Natural killer cell (primary cell): ENCODE data around the gene PLK5. TPM values are rescaled to one million over a fixed set of nuclear protein-coding genes. Genes with fewer than 3 reads are reported as not detected.
"Not testable (repeated sequence)": the region's sequence is repeated elsewhere in the genome, so short reads cannot be mapped to it uniquely, and the experiment has no call there.

Source experiments
- ATAC-seq, 3 donors: fragments of 150-1000 bp in 2 of 3; fragments of 200-7000 bp in 1 of 3; cut with Tn5 transposase; 1 replicate in 1 of 3; 2 replicates in 2 of 3; pipeline ENCODE4 v1.10.0; 2021; ENCODE audit warnings: mild to moderate bottlenecking in 2 of 3, moderate library complexity in 2 of 3
- DNase-seq, 2 donors: peaks; one replicate each; pipeline versions ENCODE4 v3.0.0 to v3.0.0-alpha.2; 2013 to 2021; ENCODE audit warnings: mixed read lengths in 1 of 2
- H3K27ac ChIP-seq: one replicate; pipeline ENCODE4 v1.5.1; 2013; ENCODE audit warnings: mild to moderate bottlenecking, low read length
- H3K27me3 ChIP-seq: one replicate; pipeline ENCODE4 v1.6.1; 2013; ENCODE audit warnings: low read length; ENCODE audit not compliant: control insufficient read depth, insufficient read depth
- H3K36me3 ChIP-seq: one replicate; pipeline ENCODE4 v1.6.1; 2013; ENCODE audit warnings: low read length; ENCODE audit not compliant: control insufficient read depth, insufficient read depth
- H3K4me1 ChIP-seq: one replicate; pipeline ENCODE4 v1.6.1; 2013; ENCODE audit warnings: low read length; ENCODE audit not compliant: control insufficient read depth, insufficient read depth
- H3K4me3 ChIP-seq: one replicate; pipeline ENCODE4 v1.5.1; 2013; ENCODE audit warnings: low read length
- H3K9me3 ChIP-seq: one replicate; pipeline ENCODE4 v1.6.1; 2013; ENCODE audit warnings: low read length; ENCODE audit not compliant: control insufficient read depth, insufficient read depth
- H3K27ac Mint-ChIP-seq, 2 donors: one replicate each; pipeline ENCODE4 v1.8.0; 2022; ENCODE audit warnings: mild to moderate bottlenecking in 2 of 2, mixed read lengths in 2 of 2, moderate library complexity in 1 of 2
- H3K27me3 Mint-ChIP-seq, 2 donors: one replicate each; pipeline ENCODE4 v1.8.0; 2022; ENCODE audit warnings: low read depth in 2 of 2, mixed read lengths in 2 of 2
- H3K36me3 Mint-ChIP-seq: one replicate; pipeline ENCODE4 v1.8.0; 2022; ENCODE audit warnings: mixed read lengths
- H3K4me1 Mint-ChIP-seq, 2 donors: one replicate each; pipeline ENCODE4 v1.8.0; 2022; ENCODE audit warnings: mixed read lengths in 2 of 2
- H3K4me3 Mint-ChIP-seq: one replicate; pipeline ENCODE4 v1.8.0; 2022; ENCODE audit warnings: mild to moderate bottlenecking, moderate library complexity, mixed read lengths
- H3K9me3 Mint-ChIP-seq, 2 donors: one replicate each; pipeline ENCODE4 v1.8.0; 2022; ENCODE audit warnings: mixed read lengths in 2 of 2
- CTCF ChIP-seq: fragments of 200-600 bp; IDR thresholded peaks from one replicate; pipeline ENCODE4 v1.8.0; 2022; ENCODE audit warnings: antibody characterized with exemption
- WGBS: methylation state at CpG from one replicate; pipeline ENCODE4 v1.1.7; 2013; ENCODE audit warnings: missing lambda C conversion rate; ENCODE audit not compliant: insufficient coverage; 5-methylcytosine and 5-hydroxymethylcytosine counted together
- intact Hi-C: fragments of 100-400 bp; cut with micrococcal nuclease; formaldehyde crosslinking; loops from one replicate; pipeline ENCODE4 v1.14.2; 2022
- total RNA-seq, 4 donors: library from RNA; stranded (reverse); fragments of 120-200 nt in 1 of 4; gene quantifications; one replicate each; pipeline versions ENCODE4 v1.2.3 to v1.2.4, GENCODE V29; 2013 to 2022

Gene PLK5
- total RNA-seq, 3 donors from 2014 or later (not counting 1 experiment from before 2014, with no cell fraction given), result not detected

- H3K36me3 ChIP-seq, result no peaks in the 10 kb centered on the region
- Mint-ChIP-seq H3K4me3 (no peak overlapping the region), H3K36me3 (no peaks in the 10 kb centered on the region), H3K9me3 (no peaks in the 10 kb centered on the region), H3K4me1 (peaks cover 0 to 6% of the 10 kb centered on the region in 2 donors), H3K27me3 (peaks cover 17 to 30% of the 10 kb centered on the region in 2 donors), H3K27ac (no peak overlapping the region)
- H3K4me1 ChIP-seq, result no peaks in the 10 kb centered on the region
- H3K27ac ChIP-seq, result no peak overlapping the region
- no peak for TF ChIP-seq CTCF
- DNase-seq (no peak), ATAC-seq (no peak)
- no peak overlapping the region for H3K4me3 ChIP-seq
- WGBS, result 81% methylated on average over 16 of the region's 16 CpGs
- intact Hi-C loops, result no loop called here
- H3K9me3 ChIP-seq, result no peaks in the 10 kb centered on the region
- peaks cover 14% of the 10 kb centered on the region for H3K27me3 ChIP-seq
Observed at GRCh38 chr19:1529430-1529816, 5.5 kb downstream of the PLK5 start.

- ATAC-seq, H3K4me1 ChIP-seq, H3K9me3 ChIP-seq, H3K27ac Mint-ChIP-seq, H3K4me1 Mint-ChIP-seq, H3K4me3 ChIP-seq, intact Hi-C loops, H3K27ac ChIP-seq, H3K4me3 Mint-ChIP-seq, H3K27me3 ChIP-seq, H3K9me3 Mint-ChIP-seq, H3K36me3 Mint-ChIP-seq, H3K36me3 ChIP-seq, DNase-seq: not testable (repeated sequence)
- peaks cover 7 to 19% of the 10 kb centered on the region in 2 donors for H3K27me3 Mint-ChIP-seq
- 91% methylated on average over 11 of the region's 11 CpGs for WGBS
Observed at GRCh38 chr19:1530856-1531255, 7.0 kb downstream of the PLK5 start.

GRCh38 chr19:1531587-1531986, 7.7 kb downstream of the PLK5 start:
- Histone ChIP-seq H3K4me3 (no peak overlapping the region), H3K36me3 (no peaks in the 10 kb centered on the region), H3K27me3 (no peaks in the 10 kb centered on the region), H3K27ac (no peak overlapping the region), H3K4me1 (no peaks in the 10 kb centered on the region), H3K9me3 (no peaks in the 10 kb centered on the region)
- intact Hi-C loops, result no loop called here
- ATAC-seq (no peak), DNase-seq (no peak)
- WGBS, result 93% methylated on average over 11 of the region's 11 CpGs
- Mint-ChIP-seq H3K36me3 (no peaks in the 10 kb centered on the region), H3K4me1 (no peaks in the 10 kb centered on the region), H3K27me3 (peaks cover 0 to 12% of the 10 kb centered on the region in 2 donors), H3K27ac (no peak overlapping the region), H3K4me3 (no peak overlapping the region), H3K9me3 (no peaks in the 10 kb centered on the region)
- no peak for TF ChIP-seq CTCF

- Histone ChIP-seq H3K4me1 (no peaks in the 10 kb centered on the region), H3K27me3 (no peaks in the 10 kb centered on the region), H3K9me3 (no peaks in the 10 kb centered on the region), H3K27ac (no peak overlapping the region), H3K4me3 (no peak overlapping the region), H3K36me3 (no peaks in the 10 kb centered on the region)
- H3K9me3 Mint-ChIP-seq, result no peaks in the 10 kb centered on the region
- no peak for TF ChIP-seq CTCF
- no peaks in the 10 kb centered on the region for H3K36me3 Mint-ChIP-seq
- ATAC-seq (no peak), DNase-seq (no peak)
- intact Hi-C loops, result no loop called here
- H3K27ac Mint-ChIP-seq, result no peak overlapping the region
- H3K27me3 Mint-ChIP-seq, result peaks cover 0 to 9% of the 10 kb centered on the region in 2 donors
- 84% methylated on average over 9 of the region's 9 CpGs for whole genome bisulfite sequencing
- no peak overlapping the region for H3K4me3 Mint-ChIP-seq
- no peaks in the 10 kb centered on the region for H3K4me1 Mint-ChIP-seq
Observed at GRCh38 chr19:1532003-1532402, 8.1 kb downstream of the PLK5 start.
